ENCODE results near the gene VTA1.
A peak's percentile ranks its signal among the peaks of the same experiment; 100 is the strongest.
"Not testable (repeated sequence)": the region's sequence is repeated elsewhere in the genome, so short reads cannot be mapped to it uniquely, and the experiment has no call there.

VTA1 gene

GRCh38 chr6:142225552-142225951 is 78.5 kb downstream of the VTA1 start:
- DNase-seq (ENCODE audit: low read depth in 2 of 2): no peak

GRCh38 chr6:142226731-142227130 is 79.7 kb downstream of the VTA1 start:
- DNase-seq (ENCODE audit: low read depth in 2 of 2): no peak

GRCh38 chr6:142229518-142230270 is 82.6 kb downstream of the VTA1 start:
- DNase-seq (ENCODE audit: low read depth in 2 of 2): not testable (repeated sequence)

- peak; percentile 3 to 6 for DNase-seq (ENCODE audit: low read depth in 2 of 2)
Measured at GRCh38 chr6:142232206-142233044, 85.4 kb downstream of the VTA1 start.

- no peak for DNase-seq (ENCODE audit: low read depth in 2 of 2)
Measured at GRCh38 chr6:142233945-142234682, 87.1 kb downstream of the VTA1 start.

- DNase-seq (ENCODE audit: low read depth in 2 of 2): no peak
Measured at GRCh38 chr6:142235272-142235671, 88.2 kb downstream of the VTA1 start.

- DNase-seq (ENCODE audit: low read depth in 2 of 2): no peak
Measured at GRCh38 chr6:142235791-142236190, 88.7 kb downstream of the VTA1 start.

- DNase-seq (ENCODE audit: low read depth in 2 of 2): no peak
Measured at GRCh38 chr6:142236691-142237090, 89.6 kb downstream of the VTA1 start.

GRCh38 chr6:142238881-142239280 is 91.8 kb downstream of the VTA1 start:
- no peak for DNase-seq (ENCODE audit: low read depth in 2 of 2)

- DNase-seq (ENCODE audit: low read depth in 2 of 2): no peak
Measured at GRCh38 chr6:142240179-142240578, 93.1 kb downstream of the VTA1 start.

- DNase-seq (ENCODE audit: low read depth in 2 of 2): no peak
Measured at GRCh38 chr6:142241061-142241460, 94.0 kb downstream of the VTA1 start.

- no peak for DNase-seq (ENCODE audit: low read depth in 2 of 2)
Measured at GRCh38 chr6:142242269-142242668, 95.2 kb downstream of the VTA1 start.

- DNase-seq (ENCODE audit: low read depth in 2 of 2): no peak
Measured at GRCh38 chr6:142246960-142247359, 99.9 kb downstream of the VTA1 start.

GRCh38 chr6:142249266-142249665 is 102.2 kb downstream of the VTA1 start:
- DNase-seq (ENCODE audit: low read depth in 2 of 2): no peak

- DNase-seq (ENCODE audit: low read depth in 2 of 2): no peak
Measured at GRCh38 chr6:142251930-142252445, 104.9 kb downstream of the VTA1 start.

- no peak for DNase-seq (ENCODE audit: low read depth in 2 of 2)
Measured at GRCh38 chr6:142254513-142254912, 107.5 kb downstream of the VTA1 start.

GRCh38 chr6:142255785-142256184 is 108.7 kb downstream of the VTA1 start:
- no peak for DNase-seq (ENCODE audit: low read depth in 2 of 2)

GRCh38 chr6:142258305-142258704 is 111.2 kb downstream of the VTA1 start:
- DNase-seq (ENCODE audit: low read depth in 2 of 2): no peak

GRCh38 chr6:142258757-142259156 is 111.7 kb downstream of the VTA1 start:
- no peak for DNase-seq (ENCODE audit: low read depth in 2 of 2)

- no peak for DNase-seq (ENCODE audit: low read depth in 2 of 2)
Measured at GRCh38 chr6:142260748-142261147, 113.7 kb downstream of the VTA1 start.

GRCh38 chr6:142262231-142262630 is 115.2 kb downstream of the VTA1 start:
- DNase-seq (ENCODE audit: low read depth in 2 of 2): no peak

GRCh38 chr6:142265476-142265875 is 118.4 kb downstream of the VTA1 start:
- DNase-seq (ENCODE audit: low read depth in 2 of 2): no peak
